Inferior parietal cortex (tissue), 1 donor: ENCODE measurements around the gene PSMA4.
"Not testable (repeated sequence)": the region's sequence is repeated elsewhere in the genome, so short reads cannot be mapped to it uniquely, and the experiment has no call there.

Source experiments
- DNase-seq: peaks from one replicate; pipeline ENCODE4 v3.0.0-alpha.2; 2016; ENCODE audit errors: extremely low spot score

The PSMA4 gene

GRCh38 chr15:78540141-78540870 is at the start of gene PSMA4:
Gene PSMA4 (plus strand): TSS chr15:78540444. CDS start chr15:78541928, 1,484 bp downstream.
- peak; percentile 93 for DNase-seq

- DNase-seq, result no peak
Observed at GRCh38 chr15:78492872-78493271, 47.4 kb upstream of the PSMA4 start.

- no peak for DNase-seq
Observed at GRCh38 chr15:78501857-78502256, 38.4 kb upstream of the PSMA4 start.

GRCh38 chr15:78502641-78503040 is 37.6 kb upstream of the PSMA4 start:
- no peak for DNase-seq

GRCh38 chr15:78506971-78507830 is 33.0 kb upstream of the PSMA4 start, which contains the start of gene HYKK:
Gene HYKK (plus strand): TSS chr15:78507577. CDS start chr15:78513089, 5,512 bp downstream.
- DNase-seq, result peak; percentile 91

- DNase-seq, result no peak
Observed at GRCh38 chr15:78507831-78508160, 32.4 kb upstream of the PSMA4 start.

GRCh38 chr15:78508272-78508671 is 32.0 kb upstream of the PSMA4 start:
- DNase-seq, result no peak

- DNase-seq, result no peak
Observed at GRCh38 chr15:78509726-78510312, 30.4 kb upstream of the PSMA4 start.

- DNase-seq, result not testable (repeated sequence)
Observed at GRCh38 chr15:78520035-78520434, 20.2 kb upstream of the PSMA4 start.

- no peak for DNase-seq
Observed at GRCh38 chr15:78524230-78524629, 16.0 kb upstream of the PSMA4 start.

GRCh38 chr15:78527325-78527724 is 12.9 kb upstream of the PSMA4 start:
- no peak for DNase-seq

- peak; percentile 11 for DNase-seq
Observed at GRCh38 chr15:78533331-78533730, 6.9 kb upstream of the PSMA4 start.

- DNase-seq, result no peak
Observed at GRCh38 chr15:78536134-78536533, 4.1 kb upstream of the PSMA4 start.

- DNase-seq, result no peak
Observed at GRCh38 chr15:78537266-78537905, 2.9 kb upstream of the PSMA4 start.

GRCh38 chr15:78538358-78538757 is 1.9 kb upstream of the PSMA4 start:
- DNase-seq, result no peak

GRCh38 chr15:78539464-78540140 is 642 bp upstream of the PSMA4 start:
- not testable (repeated sequence) for DNase-seq

- DNase-seq, result no peak
Observed at GRCh38 chr15:78540871-78541743, 863 bp downstream of the PSMA4 start.

- no peak for DNase-seq
Observed at GRCh38 chr15:78541744-78542034, 1.4 kb downstream of the PSMA4 start.

GRCh38 chr15:78542647-78543046 is 2.4 kb downstream of the PSMA4 start:
- no peak for DNase-seq

- DNase-seq, result no peak
Observed at GRCh38 chr15:78550194-78550593, 9.9 kb downstream of the PSMA4 start.

GRCh38 chr15:78550815-78551214 is 10.6 kb downstream of the PSMA4 start:
- DNase-seq, result no peak
